ENCODE results near the gene ZC3H12C. TPM values are rescaled to one million over a fixed set of nuclear protein-coding genes. Genes with fewer than 3 reads are reported as not detected.
A peak's percentile ranks its signal among the peaks of the same experiment; 100 is the strongest.

The ZC3H12C gene
- total RNA-seq, 1 donor from 2014 or later, result 11.4 TPM

- no peak for TF ChIP-seq CTCF (IDR thresholded peaks at IDR 0.05)
- DNase-seq (no peak), ATAC-seq (peak in 1 of 2 donors; percentile 11)
- Histone ChIP-seq H3K9me3 (no peaks in the 10 kb centered on the region), H3K27ac (no peak overlapping the region), H3K4me3 (no peak overlapping the region), H3K36me3 (no peaks in the 10 kb centered on the region), H3K27me3 (ENCODE audit: low read depth) (no peaks in the 10 kb centered on the region), H3K4me1 (no peaks in the 10 kb centered on the region)
- intact Hi-C loops (cut with DNase I), result no loop called here
These were observed 124.2 kb downstream of the ZC3H12C start for GRCh38 chr11:110217223-110217877.

- H3K4me3 ChIP-seq, result no peak overlapping the region
- no peaks in the 10 kb centered on the region for H3K9me3 ChIP-seq
- DNase-seq (no peak), ATAC-seq (no peak)
- intact Hi-C loops (cut with DNase I), result no loop called here
- H3K27ac ChIP-seq, result no peak overlapping the region
- no peaks in the 10 kb centered on the region for H3K27me3 ChIP-seq (ENCODE audit: low read depth)
- no peaks in the 10 kb centered on the region for H3K4me1 ChIP-seq
- no peak for TF ChIP-seq CTCF (IDR thresholded peaks at IDR 0.05)
- H3K36me3 ChIP-seq, result no peaks in the 10 kb centered on the region
These were observed 124.7 kb downstream of the ZC3H12C start for GRCh38 chr11:110217936-110218335.

GRCh38 chr11:110219006-110219785, 126.0 kb downstream of the ZC3H12C start:
- Histone ChIP-seq H3K4me1 (no peaks in the 10 kb centered on the region), H3K9me3 (no peaks in the 10 kb centered on the region), H3K27ac (no peak overlapping the region), H3K36me3 (no peaks in the 10 kb centered on the region), H3K4me3 (no peak overlapping the region), H3K27me3 (ENCODE audit: low read depth) (no peaks in the 10 kb centered on the region)
- DNase-seq (no peak), ATAC-seq (no peak)
- no peak for TF ChIP-seq CTCF (IDR thresholded peaks at IDR 0.05)
- intact Hi-C loops (cut with DNase I), result no loop called here

Other genes starting within 250 kb of the ZC3H12C start
- gene RDX, start 203.2 kb downstream of the ZC3H12C start, total RNA-seq, result 152 TPM